Type B pancreatic cell (in vitro differentiated cells): ENCODE data around the gene TAGAP. TPM values are rescaled to one million over a fixed set of nuclear protein-coding genes. Genes with fewer than 3 reads are reported as not detected.

Experiments
- DNase-seq: peaks from one replicate; pipeline ENCODE4 v3.0.0; 2021; ENCODE audit warnings: mixed read lengths; ENCODE audit not compliant: unreplicated experiment; ENCODE audit errors: extremely low spot score
- H3K27ac Mint-ChIP-seq: 2 replicates; pipeline ENCODE4 v1.8.0; 2021; ENCODE audit warnings: mild to moderate bottlenecking, mixed read lengths
- H3K27me3 Mint-ChIP-seq: 2 replicates; pipeline ENCODE4 v1.8.0; 2021; ENCODE audit warnings: mixed read lengths
- H3K36me3 Mint-ChIP-seq: 2 replicates; pipeline ENCODE4 v1.8.0; 2021; ENCODE audit warnings: mixed read lengths
- H3K4me1 Mint-ChIP-seq: one replicate; pipeline ENCODE4 v1.8.0; 2021; ENCODE audit warnings: mixed read lengths; ENCODE audit not compliant: unreplicated experiment
- H3K4me3 Mint-ChIP-seq: 2 replicates; pipeline ENCODE4 v1.8.0; 2021; ENCODE audit warnings: mild to moderate bottlenecking, mixed read lengths
- H3K9me3 Mint-ChIP-seq: 2 replicates; pipeline ENCODE4 v1.8.0; 2021; ENCODE audit warnings: mixed read lengths
- total RNA-seq: library from RNA; stranded (reverse); gene quantifications from 2 replicates; pipeline ENCODE4 v1.2.1, GENCODE V29; 2021; ENCODE audit warnings: low replicate concordance
- TF ChIP-seq, protein P1 (sequence below): fragments of 200-600 bp; sonication (generic); conservative IDR thresholded peaks from 2 replicates; pipeline ENCODE4 v1.5.0; 2021; ENCODE audit warnings: antibody characterized with exemption, mild to moderate bottlenecking

The TAGAP gene
- total RNA-seq, 1 donor from 2014 or later: 0.22 TPM

DNA sequence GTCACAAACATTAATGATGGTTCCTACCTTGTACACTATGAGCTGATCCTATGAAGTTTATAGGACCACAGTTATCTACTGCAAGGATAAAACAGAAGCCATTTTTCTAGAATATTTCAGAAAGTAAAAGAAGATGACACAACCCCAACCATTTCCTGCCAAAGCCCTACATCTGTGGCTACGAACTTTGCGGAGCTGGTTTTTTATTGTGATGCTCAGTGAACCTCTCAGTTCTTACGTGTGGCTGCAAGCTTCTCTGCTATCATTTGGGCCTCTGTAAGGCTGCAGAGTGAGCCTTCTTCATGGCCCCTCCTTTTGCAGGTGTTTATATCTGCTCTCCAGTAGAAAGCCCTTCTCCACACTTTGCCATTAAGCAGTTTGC is 17.8 kb upstream of the TAGAP start:
- no peaks in the 10 kb centered on the region for H3K36me3 Mint-ChIP-seq
- peaks cover 48% of the 10 kb centered on the region for H3K27me3 Mint-ChIP-seq
- no peaks in the 10 kb centered on the region for H3K4me1 Mint-ChIP-seq
- no peak overlapping the region for H3K4me3 Mint-ChIP-seq
- no peaks in the 10 kb centered on the region for H3K9me3 Mint-ChIP-seq
- TF ChIP-seq, protein P1, sequence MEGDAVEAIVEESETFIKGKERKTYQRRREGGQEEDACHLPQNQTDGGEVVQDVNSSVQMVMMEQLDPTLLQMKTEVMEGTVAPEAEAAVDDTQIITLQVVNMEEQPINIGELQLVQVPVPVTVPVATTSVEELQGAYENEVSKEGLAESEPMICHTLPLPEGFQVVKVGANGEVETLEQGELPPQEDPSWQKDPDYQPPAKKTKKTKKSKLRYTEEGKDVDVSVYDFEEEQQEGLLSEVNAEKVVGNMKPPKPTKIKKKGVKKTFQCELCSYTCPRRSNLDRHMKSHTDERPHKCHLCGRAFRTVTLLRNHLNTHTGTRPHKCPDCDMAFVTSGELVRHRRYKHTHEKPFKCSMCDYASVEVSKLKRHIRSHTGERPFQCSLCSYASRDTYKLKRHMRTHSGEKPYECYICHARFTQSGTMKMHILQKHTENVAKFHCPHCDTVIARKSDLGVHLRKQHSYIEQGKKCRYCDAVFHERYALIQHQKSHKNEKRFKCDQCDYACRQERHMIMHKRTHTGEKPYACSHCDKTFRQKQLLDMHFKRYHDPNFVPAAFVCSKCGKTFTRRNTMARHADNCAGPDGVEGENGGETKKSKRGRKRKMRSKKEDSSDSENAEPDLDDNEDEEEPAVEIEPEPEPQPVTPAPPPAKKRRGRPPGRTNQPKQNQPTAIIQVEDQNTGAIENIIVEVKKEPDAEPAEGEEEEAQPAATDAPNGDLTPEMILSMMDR: no peak
- DNase-seq: no peak
- H3K27ac Mint-ChIP-seq: no peak overlapping the region

DNA sequence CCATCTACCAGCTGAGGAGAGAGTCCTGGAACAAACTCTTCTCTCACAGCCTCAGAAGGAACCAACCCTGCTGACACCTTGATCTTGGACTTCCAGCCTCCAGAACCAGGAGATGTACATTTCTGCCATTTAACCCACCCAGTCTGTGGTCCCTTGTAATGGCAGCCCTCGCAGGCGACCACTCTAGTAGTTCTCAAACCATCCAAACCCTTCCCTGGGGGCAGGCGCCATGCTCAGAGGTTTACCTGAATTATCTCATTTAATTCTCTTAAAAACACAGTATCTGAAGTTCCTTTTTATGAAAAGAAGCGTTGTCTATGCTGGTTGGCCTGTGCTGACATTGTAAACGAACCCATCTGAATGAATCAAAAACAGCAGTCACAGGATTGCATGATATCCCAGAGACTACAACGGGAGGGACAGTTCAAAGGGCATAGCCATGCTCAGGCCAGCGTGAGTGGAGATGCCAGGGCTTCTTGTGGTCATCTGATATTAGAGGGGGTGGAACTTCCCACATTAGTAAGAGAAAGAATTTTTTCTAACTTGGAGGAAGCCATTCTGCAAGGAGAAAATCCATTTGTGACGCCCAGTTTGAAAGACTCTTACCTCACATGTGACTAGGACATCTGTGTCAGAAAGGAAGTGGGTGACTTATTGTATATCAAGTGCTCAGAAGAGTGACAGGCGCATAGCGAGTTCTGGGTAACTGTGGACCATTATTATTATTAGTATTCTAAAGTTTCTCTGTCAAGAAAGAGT is 17.2 kb upstream of the TAGAP start:
- TF ChIP-seq, protein P1: no peak
- Mint-ChIP-seq H3K36me3 (no peaks in the 10 kb centered on the region), H3K4me1 (no peaks in the 10 kb centered on the region), H3K4me3 (no peak overlapping the region), H3K27ac (no peak overlapping the region), H3K27me3 (peaks cover 48% of the 10 kb centered on the region), H3K9me3 (no peaks in the 10 kb centered on the region)
- no peak for DNase-seq

DNA sequence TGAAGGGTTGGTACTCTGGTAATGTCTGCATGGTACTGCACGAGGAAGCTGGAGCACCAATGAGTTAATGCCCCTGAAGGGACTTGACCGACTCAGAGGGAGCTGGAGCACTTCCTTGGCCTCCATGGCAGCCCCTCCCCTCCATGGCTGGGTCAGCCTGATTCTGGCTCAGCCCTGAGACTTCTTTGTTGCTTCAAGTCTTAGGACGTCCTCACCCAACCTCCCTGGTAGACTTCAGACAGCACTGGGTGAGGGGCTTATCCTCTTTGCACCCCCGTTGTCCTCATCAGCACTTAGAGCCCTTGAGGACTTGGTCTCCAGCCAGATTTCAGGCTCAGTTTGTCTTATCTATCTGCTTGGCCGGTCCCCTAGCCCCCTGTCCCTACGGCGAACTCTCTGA is 16.4 kb upstream of the TAGAP start:
- no peak overlapping the region for H3K4me3 Mint-ChIP-seq
- TF ChIP-seq, protein P1: no peak
- DNase-seq: no peak
- H3K4me1 Mint-ChIP-seq: peaks cover 5% of the 10 kb centered on the region
- no peaks in the 10 kb centered on the region for H3K36me3 Mint-ChIP-seq
- no peak overlapping the region for H3K27ac Mint-ChIP-seq
- H3K27me3 Mint-ChIP-seq: peaks cover 43% of the 10 kb centered on the region
- H3K9me3 Mint-ChIP-seq: no peaks in the 10 kb centered on the region

DNA sequence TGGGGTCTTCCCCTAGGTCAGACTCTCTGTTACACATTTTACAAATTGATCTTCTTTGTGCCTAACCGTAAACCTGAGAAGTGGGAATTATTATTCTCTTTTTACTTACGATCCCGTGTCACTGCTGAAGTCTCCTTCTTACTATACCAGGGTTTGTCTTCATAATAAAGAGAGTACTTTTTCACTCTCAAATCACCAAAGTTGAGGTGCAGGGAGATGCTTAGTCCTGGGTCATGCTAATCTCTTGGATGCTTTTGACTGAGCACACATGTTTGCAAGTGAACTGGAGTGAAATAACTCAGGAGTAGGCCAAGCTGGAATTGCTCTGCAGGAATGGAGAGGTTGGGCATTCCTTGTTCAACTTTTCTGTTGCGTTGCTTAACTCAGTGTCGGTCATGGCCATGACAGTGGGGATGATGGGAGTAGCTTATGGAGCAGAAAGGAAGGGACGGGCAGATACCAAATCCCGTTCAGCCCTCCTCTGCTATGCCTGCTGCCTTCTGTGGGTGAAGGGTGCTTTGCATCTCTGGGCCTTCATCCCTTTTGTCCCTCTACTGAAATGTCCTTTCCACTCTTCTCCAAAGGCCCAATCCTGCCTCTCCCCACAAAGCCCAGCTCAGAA is 15.2 kb upstream of the TAGAP start:
- Mint-ChIP-seq H3K4me3 (no peak overlapping the region), H3K36me3 (no peaks in the 10 kb centered on the region), H3K27me3 (peaks cover 39% of the 10 kb centered on the region), H3K4me1 (peaks cover 9% of the 10 kb centered on the region), H3K27ac (no peak overlapping the region), H3K9me3 (no peaks in the 10 kb centered on the region)
- no peak for DNase-seq
- TF ChIP-seq, protein P1: no peak

DNA sequence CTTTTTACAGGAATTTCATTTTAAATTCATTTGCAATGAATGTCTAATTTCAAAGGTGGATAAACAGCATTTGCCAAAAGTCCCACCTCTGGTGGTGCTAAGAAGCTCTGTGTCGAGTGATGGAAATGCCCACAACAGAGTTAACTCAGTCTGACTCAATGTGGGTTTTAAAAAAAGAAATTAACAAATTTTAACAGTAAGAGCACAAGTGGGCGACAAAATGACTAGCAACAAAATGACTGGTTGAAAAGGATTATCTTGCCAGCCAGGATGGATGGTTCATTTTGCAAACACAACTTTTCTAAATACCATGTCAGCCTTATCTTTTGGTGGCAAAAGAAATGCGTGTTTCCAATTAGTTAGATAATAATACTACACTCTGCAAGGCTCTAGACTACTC is 14.3 kb upstream of the TAGAP start:
- peaks cover 9% of the 10 kb centered on the region for H3K4me1 Mint-ChIP-seq
- H3K4me3 Mint-ChIP-seq: no peak overlapping the region
- peaks cover 31% of the 10 kb centered on the region for H3K27me3 Mint-ChIP-seq
- no peaks in the 10 kb centered on the region for H3K36me3 Mint-ChIP-seq
- DNase-seq: no peak
- H3K27ac Mint-ChIP-seq: no peak overlapping the region
- H3K9me3 Mint-ChIP-seq: no peaks in the 10 kb centered on the region
- TF ChIP-seq, protein P1: no peak
